Liver (tissue), 9 donors: ENCODE results near the gene ZBTB17. TPM values are rescaled to one million over a fixed set of nuclear protein-coding genes. Genes with fewer than 3 reads are reported as not detected.

Source experiments
- DNase-seq: peaks from one replicate; pipeline ENCODE4 v3.0.0-alpha.2; 2017; ENCODE audit warnings: low spot score
- H3K27ac ChIP-seq, 2 donors: one replicate each; pipeline ENCODE4 v1.7.0; 2013; ENCODE audit warnings: inconsistent platforms in 2 of 2, low read length in 2 of 2, control low read depth in 1 of 2, low read depth in 1 of 2, mild to moderate bottlenecking in 1 of 2
- H3K27me3 ChIP-seq, 4 donors: one replicate each; pipeline versions ENCODE4 v1.6.1 to v1.7.0; 2013; ENCODE audit warnings: low read length in 3 of 4, inconsistent platforms in 1 of 4, mild to moderate bottlenecking in 1 of 4, moderate library complexity in 1 of 4; ENCODE audit not compliant: control insufficient read depth in 4 of 4, insufficient read depth in 4 of 4
- H3K36me3 ChIP-seq, 4 donors: one replicate each; pipeline versions ENCODE4 v1.6.1 to v1.7.0; 2013; ENCODE audit warnings: low read length in 3 of 4, mild to moderate bottlenecking in 3 of 4, low read depth in 1 of 4, moderate library complexity in 1 of 4; ENCODE audit not compliant: control insufficient read depth in 4 of 4, insufficient read depth in 3 of 4
- H3K4me1 ChIP-seq, 4 donors: one replicate each; pipeline versions ENCODE4 v1.6.1 to v1.7.0; 2013; ENCODE audit warnings: low read length in 3 of 4, mild to moderate bottlenecking in 3 of 4, moderate library complexity in 1 of 4; ENCODE audit not compliant: control insufficient read depth in 4 of 4, insufficient read depth in 4 of 4
- H3K4me3 ChIP-seq, 3 donors: one replicate each; pipeline versions ENCODE4 v1.6.1 to v1.7.0; 2013; ENCODE audit warnings: low read length in 3 of 3, control low read depth in 1 of 3, low read depth in 1 of 3, mild to moderate bottlenecking in 1 of 3
- H3K9ac ChIP-seq, 2 donors: one replicate each; pipeline ENCODE4 v1.7.0; 2013; ENCODE audit warnings: low read length in 2 of 2, mild to moderate bottlenecking in 2 of 2, moderate library complexity in 2 of 2, control low read depth in 1 of 2, low read depth in 1 of 2
- H3K9me3 ChIP-seq, 4 donors: one replicate each; pipeline versions ENCODE4 v1.6.1 to v1.7.0; 2013; ENCODE audit warnings: low read length in 3 of 4; ENCODE audit not compliant: control insufficient read depth in 4 of 4
- EGR1 ChIP-seq, 2 donors: IDR thresholded peaks; 2 replicates each; pipeline ENCODE4 v1.6.1; 2016 to 2018; ENCODE audit warnings: antibody characterized with exemption in 2 of 2, low read depth in 2 of 2
- FOXA1 ChIP-seq: IDR thresholded peaks from 2 replicates; pipeline ENCODE4 v1.6.1; 2016; ENCODE audit warnings: antibody characterized with exemption
- FOXA2 ChIP-seq: IDR thresholded peaks from 2 replicates; pipeline ENCODE4 v1.6.1; 2016; ENCODE audit warnings: antibody characterized with exemption
- GABPA ChIP-seq, 2 donors: IDR thresholded peaks in 1 of 2; conservative IDR thresholded peaks in 1 of 2; 2 replicates each; pipeline ENCODE4 v1.6.1; 2016; ENCODE audit warnings: antibody characterized with exemption in 2 of 2, mild to moderate bottlenecking in 1 of 2, moderate library complexity in 1 of 2
- HNF4A ChIP-seq, 2 donors: conservative IDR thresholded peaks; 2 replicates each; pipeline ENCODE4 v1.6.1; 2016; ENCODE audit warnings: antibody characterized with exemption in 2 of 2, mild to moderate bottlenecking in 2 of 2
- HNF4G ChIP-seq: IDR thresholded peaks from 2 replicates; pipeline ENCODE4 v1.6.1; 2016; ENCODE audit warnings: antibody characterized with exemption
- NR2F2 ChIP-seq: IDR thresholded peaks from 2 replicates; pipeline ENCODE4 v1.6.1; 2016; ENCODE audit warnings: antibody characterized with exemption
- RAD21 ChIP-seq, 2 donors: IDR thresholded peaks; 2 replicates each; pipeline ENCODE4 v1.6.1; 2016; ENCODE audit warnings: antibody characterized with exemption in 2 of 2, mild to moderate bottlenecking in 2 of 2
- RXRA ChIP-seq, 2 donors: IDR thresholded peaks; 2 replicates each; pipeline ENCODE4 v1.6.1; 2017 to 2018; ENCODE audit warnings: antibody characterized with exemption in 2 of 2, mild to moderate bottlenecking in 1 of 2
- SP1 ChIP-seq: IDR thresholded peaks from 2 replicates; pipeline ENCODE4 v1.6.1; 2018; ENCODE audit warnings: antibody characterized with exemption, mild to moderate bottlenecking
- TAF1 ChIP-seq: conservative IDR thresholded peaks from 2 replicates; pipeline ENCODE4 v1.6.1; 2016; ENCODE audit warnings: antibody characterized with exemption, mild to moderate bottlenecking
- WGBS: extraction: QIAGEN DNeasy Blood & Tissue Kit; methylation state at CpG from one replicate; pipeline ENCODE4 v1.1.7; 2013; 5-methylcytosine and 5-hydroxymethylcytosine counted together
- polyA plus RNA-seq, 2 donors: library from polyadenylated mRNA; stranded (reverse) in 1 of 2; unstranded in 1 of 2; fragments of 200-250 nt in 1 of 2; fragments of >200 nt in 1 of 2; fragmentation: Nextera tagmentation in 1 of 2; extraction: Ambion mirVana in 1 of 2; gene quantifications; one replicate each; pipeline versions ENCODE4 v1.2.1 to v1.2.3, GENCODE V29; 2013 to 2015
- total RNA-seq, 2 donors: library from RNA; depleted of rRNA; stranded (reverse); fragments of >200 nt; gene quantifications; one replicate each; pipeline ENCODE4 v1.2.3, GENCODE V29; 2014
- TF ChIP-seq, protein P1 (sequence below): IDR thresholded peaks from 2 replicates; pipeline ENCODE4 v1.6.1; 2016; ENCODE audit warnings: antibody characterized with exemption
- TF ChIP-seq, protein P2 (sequence below): fragments of 150-350 bp; IDR thresholded peaks from 2 replicates; pipeline ENCODE4 v1.5.1; 2017; ENCODE audit warnings: improper control_type of control experiment, low read depth, low read length; ENCODE audit not compliant: missing input control
- TF ChIP-seq, protein P3 (sequence below): IDR thresholded peaks from 2 replicates; pipeline ENCODE4 v1.6.1; 2016; ENCODE audit warnings: antibody characterized with exemption, mild to moderate bottlenecking
- TF ChIP-seq, protein P4 (sequence below): IDR thresholded peaks from 2 replicates; pipeline ENCODE4 v1.6.1; 2016; ENCODE audit warnings: antibody characterized with exemption
- TF ChIP-seq, protein P5 (sequence below): IDR thresholded peaks from 2 replicates; pipeline ENCODE4 v1.6.1; 2016; ENCODE audit warnings: antibody characterized with exemption
- donor health status: healthy.
- donor health status: healthy.
- donor health status: healthy.
- donor health status: healthy.
- donor health status: healthy.

The ZBTB17 gene
- total and polyA plus RNA-seq, 4 donors, result 8.9 to 15.1 (median 9.9) TPM

DNA sequence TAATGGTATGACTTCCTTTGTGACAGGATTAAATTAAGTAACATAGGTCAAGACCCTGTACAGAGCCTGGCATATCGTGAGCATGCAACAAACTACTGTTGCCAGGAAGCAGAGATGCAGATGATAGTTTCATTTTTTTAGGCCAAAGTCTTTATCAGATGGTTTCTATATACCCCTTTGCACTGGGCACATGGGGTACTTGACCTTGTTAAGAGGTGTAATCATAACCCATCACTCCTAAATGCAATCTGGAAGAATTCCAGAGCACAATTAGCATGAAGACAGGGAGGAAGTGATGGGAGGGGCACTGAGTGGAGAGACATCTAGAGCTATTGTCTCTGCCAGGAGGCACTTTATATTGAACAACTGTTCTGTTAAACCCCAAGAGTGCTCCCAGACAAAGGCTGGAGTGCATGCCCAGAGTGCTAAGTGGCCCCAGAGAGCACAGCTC, 22.1 kb downstream of the ZBTB17 start:
- TF ChIP-seq EGR1 (IDR thresholded peaks at IDR 0.05; ENCODE audit: low read depth in 2 of 2), result no peak
- TF ChIP-seq SP1, result no peak
- TF ChIP-seq, protein P1, sequence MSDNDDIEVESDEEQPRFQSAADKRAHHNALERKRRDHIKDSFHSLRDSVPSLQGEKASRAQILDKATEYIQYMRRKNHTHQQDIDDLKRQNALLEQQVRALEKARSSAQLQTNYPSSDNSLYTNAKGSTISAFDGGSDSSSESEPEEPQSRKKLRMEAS, result no peak
- TF ChIP-seq RXRA (IDR thresholded peaks at IDR 0.05), result no peak
- TF ChIP-seq, protein P2, sequence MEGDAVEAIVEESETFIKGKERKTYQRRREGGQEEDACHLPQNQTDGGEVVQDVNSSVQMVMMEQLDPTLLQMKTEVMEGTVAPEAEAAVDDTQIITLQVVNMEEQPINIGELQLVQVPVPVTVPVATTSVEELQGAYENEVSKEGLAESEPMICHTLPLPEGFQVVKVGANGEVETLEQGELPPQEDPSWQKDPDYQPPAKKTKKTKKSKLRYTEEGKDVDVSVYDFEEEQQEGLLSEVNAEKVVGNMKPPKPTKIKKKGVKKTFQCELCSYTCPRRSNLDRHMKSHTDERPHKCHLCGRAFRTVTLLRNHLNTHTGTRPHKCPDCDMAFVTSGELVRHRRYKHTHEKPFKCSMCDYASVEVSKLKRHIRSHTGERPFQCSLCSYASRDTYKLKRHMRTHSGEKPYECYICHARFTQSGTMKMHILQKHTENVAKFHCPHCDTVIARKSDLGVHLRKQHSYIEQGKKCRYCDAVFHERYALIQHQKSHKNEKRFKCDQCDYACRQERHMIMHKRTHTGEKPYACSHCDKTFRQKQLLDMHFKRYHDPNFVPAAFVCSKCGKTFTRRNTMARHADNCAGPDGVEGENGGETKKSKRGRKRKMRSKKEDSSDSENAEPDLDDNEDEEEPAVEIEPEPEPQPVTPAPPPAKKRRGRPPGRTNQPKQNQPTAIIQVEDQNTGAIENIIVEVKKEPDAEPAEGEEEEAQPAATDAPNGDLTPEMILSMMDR, result no peak
- TF ChIP-seq NR2F2, result no peak
- no peak for TF ChIP-seq FOXA2
- TF ChIP-seq, protein P3, sequence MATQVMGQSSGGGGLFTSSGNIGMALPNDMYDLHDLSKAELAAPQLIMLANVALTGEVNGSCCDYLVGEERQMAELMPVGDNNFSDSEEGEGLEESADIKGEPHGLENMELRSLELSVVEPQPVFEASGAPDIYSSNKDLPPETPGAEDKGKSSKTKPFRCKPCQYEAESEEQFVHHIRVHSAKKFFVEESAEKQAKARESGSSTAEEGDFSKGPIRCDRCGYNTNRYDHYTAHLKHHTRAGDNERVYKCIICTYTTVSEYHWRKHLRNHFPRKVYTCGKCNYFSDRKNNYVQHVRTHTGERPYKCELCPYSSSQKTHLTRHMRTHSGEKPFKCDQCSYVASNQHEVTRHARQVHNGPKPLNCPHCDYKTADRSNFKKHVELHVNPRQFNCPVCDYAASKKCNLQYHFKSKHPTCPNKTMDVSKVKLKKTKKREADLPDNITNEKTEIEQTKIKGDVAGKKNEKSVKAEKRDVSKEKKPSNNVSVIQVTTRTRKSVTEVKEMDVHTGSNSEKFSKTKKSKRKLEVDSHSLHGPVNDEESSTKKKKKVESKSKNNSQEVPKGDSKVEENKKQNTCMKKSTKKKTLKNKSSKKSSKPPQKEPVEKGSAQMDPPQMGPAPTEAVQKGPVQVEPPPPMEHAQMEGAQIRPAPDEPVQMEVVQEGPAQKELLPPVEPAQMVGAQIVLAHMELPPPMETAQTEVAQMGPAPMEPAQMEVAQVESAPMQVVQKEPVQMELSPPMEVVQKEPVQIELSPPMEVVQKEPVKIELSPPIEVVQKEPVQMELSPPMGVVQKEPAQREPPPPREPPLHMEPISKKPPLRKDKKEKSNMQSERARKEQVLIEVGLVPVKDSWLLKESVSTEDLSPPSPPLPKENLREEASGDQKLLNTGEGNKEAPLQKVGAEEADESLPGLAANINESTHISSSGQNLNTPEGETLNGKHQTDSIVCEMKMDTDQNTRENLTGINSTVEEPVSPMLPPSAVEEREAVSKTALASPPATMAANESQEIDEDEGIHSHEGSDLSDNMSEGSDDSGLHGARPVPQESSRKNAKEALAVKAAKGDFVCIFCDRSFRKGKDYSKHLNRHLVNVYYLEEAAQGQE, result no peak
- no peak for TF ChIP-seq RAD21 (IDR thresholded peaks at IDR 0.05)
- TF ChIP-seq, protein P4, sequence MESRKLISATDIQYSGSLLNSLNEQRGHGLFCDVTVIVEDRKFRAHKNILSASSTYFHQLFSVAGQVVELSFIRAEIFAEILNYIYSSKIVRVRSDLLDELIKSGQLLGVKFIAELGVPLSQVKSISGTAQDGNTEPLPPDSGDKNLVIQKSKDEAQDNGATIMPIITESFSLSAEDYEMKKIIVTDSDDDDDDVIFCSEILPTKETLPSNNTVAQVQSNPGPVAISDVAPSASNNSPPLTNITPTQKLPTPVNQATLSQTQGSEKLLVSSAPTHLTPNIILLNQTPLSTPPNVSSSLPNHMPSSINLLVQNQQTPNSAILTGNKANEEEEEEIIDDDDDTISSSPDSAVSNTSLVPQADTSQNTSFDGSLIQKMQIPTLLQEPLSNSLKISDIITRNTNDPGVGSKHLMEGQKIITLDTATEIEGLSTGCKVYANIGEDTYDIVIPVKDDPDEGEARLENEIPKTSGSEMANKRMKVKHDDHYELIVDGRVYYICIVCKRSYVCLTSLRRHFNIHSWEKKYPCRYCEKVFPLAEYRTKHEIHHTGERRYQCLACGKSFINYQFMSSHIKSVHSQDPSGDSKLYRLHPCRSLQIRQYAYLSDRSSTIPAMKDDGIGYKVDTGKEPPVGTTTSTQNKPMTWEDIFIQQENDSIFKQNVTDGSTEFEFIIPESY, result no peak
- no peak for TF ChIP-seq HNF4A (conservative IDR thresholded peaks at IDR 0.05)
- TF ChIP-seq FOXA1, result no peak
- no peak for TF ChIP-seq HNF4G
- TF ChIP-seq, protein P5, sequence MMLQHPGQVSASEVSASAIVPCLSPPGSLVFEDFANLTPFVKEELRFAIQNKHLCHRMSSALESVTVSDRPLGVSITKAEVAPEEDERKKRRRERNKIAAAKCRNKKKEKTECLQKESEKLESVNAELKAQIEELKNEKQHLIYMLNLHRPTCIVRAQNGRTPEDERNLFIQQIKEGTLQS, result no peak
- TF ChIP-seq TAF1, result no peak
- TF ChIP-seq GABPA (IDR thresholded peaks at IDR 0.05 in 1 of 2, conservative IDR thresholded peaks at IDR 0.05 in 1 of 2), result no peak
- no peak for DNase-seq
- no peak overlapping the region for H3K4me3 ChIP-seq
- no peaks in the 10 kb centered on the region for H3K9me3 ChIP-seq
- no peaks in the 10 kb centered on the region for H3K27me3 ChIP-seq
- H3K9ac ChIP-seq, result no peak overlapping the region
- H3K27ac ChIP-seq, result no peak overlapping the region
- WGBS, result 62% methylated on average over 1 of the region's 1 CpG
- peaks cover 0 to 8% (median 1%) of the 10 kb centered on the region in 4 donors for H3K4me1 ChIP-seq
- peaks cover 0 to 2% (median 0%) of the 10 kb centered on the region in 4 donors for H3K36me3 ChIP-seq
